Measurements from ENCODE around the gene SYT17.

Gene SYT17

DNA sequence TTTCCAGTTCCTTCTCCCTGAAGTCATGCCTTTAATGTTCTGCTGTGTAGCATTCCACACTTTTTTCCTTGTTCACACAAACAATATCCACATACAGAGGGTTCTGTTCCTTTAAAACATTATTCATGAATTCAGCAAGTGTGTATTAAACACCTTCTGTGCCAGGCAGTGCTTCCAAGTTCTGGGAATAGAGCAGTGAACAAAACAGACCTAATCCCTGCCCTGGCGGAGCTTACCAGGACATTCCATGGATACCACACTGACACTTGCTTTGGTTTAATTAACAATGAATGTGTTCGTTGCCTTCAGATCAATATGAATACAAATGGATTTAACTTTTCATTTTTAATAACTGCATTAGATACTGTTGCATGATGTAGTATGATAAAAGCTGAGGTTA is 59.6 kb downstream of the SYT17 start:
- no peaks in the 10 kb centered on the region for H3K9me3 ChIP-seq (ENCODE audit: control insufficient read depth, insufficient read depth, low read length)
- TF ChIP-seq, protein P1, sequence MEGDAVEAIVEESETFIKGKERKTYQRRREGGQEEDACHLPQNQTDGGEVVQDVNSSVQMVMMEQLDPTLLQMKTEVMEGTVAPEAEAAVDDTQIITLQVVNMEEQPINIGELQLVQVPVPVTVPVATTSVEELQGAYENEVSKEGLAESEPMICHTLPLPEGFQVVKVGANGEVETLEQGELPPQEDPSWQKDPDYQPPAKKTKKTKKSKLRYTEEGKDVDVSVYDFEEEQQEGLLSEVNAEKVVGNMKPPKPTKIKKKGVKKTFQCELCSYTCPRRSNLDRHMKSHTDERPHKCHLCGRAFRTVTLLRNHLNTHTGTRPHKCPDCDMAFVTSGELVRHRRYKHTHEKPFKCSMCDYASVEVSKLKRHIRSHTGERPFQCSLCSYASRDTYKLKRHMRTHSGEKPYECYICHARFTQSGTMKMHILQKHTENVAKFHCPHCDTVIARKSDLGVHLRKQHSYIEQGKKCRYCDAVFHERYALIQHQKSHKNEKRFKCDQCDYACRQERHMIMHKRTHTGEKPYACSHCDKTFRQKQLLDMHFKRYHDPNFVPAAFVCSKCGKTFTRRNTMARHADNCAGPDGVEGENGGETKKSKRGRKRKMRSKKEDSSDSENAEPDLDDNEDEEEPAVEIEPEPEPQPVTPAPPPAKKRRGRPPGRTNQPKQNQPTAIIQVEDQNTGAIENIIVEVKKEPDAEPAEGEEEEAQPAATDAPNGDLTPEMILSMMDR (IDR thresholded peaks at IDR 0.05; ENCODE audit: low read depth, low read length, poor library complexity, severe bottlenecking) = no peak
- no peak for TF ChIP-seq EZH2phosphoT487 (IDR thresholded peaks at IDR 0.05; ENCODE audit: borderline replicate concordance, low read length)
- H3K9me2 ChIP-seq (replicated peaks; ENCODE audit: control insufficient read depth, low read length) = no peaks in the 10 kb centered on the region
- H3K4me3 ChIP-seq (ENCODE audit: low read length) = no peak overlapping the region
- H3K79me2 ChIP-seq (ENCODE audit: control insufficient read depth, low read length) = no peaks in the 10 kb centered on the region
- no peaks in the 10 kb centered on the region for H4K20me1 ChIP-seq (ENCODE audit: control insufficient read depth, insufficient read depth, low read depth, low read length)
- no peak overlapping the region for H3K4me2 ChIP-seq (ENCODE audit: low read length)
- no peaks in the 10 kb centered on the region for H3K4me1 ChIP-seq (ENCODE audit: control insufficient read depth, low read length)
- H3F3A ChIP-seq (ENCODE audit: control insufficient read depth, insufficient read depth) = no peaks in the 10 kb centered on the region
- H3K27me3 ChIP-seq (ENCODE audit: control insufficient read depth, low read length) = no peaks in the 10 kb centered on the region
- H3K27ac ChIP-seq (ENCODE audit: low read depth, low read length) = no peak overlapping the region
- H3K36me3 ChIP-seq (ENCODE audit: control insufficient read depth, low read length) = peaks cover 14% of the 10 kb centered on the region

DNA sequence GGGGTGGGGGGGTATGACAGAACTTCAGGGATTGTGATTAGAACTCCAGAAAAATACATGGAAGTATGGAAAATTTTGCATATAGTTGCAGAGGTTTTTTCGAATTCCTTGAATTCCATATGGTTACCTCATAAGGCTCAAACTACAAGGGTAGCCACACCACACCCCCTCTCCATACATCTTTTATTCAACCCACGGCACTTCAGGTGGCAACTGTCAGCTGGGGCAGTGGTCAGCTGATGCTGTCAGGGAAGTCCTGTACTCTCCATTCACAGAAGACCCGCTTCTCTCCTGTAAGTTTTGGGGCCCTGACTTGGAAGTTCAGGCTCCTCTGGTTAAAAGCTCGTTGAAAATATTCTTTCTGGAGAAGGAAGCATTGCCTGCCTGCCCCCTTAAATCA is 60.0 kb downstream of the SYT17 start:
- H3K79me2 ChIP-seq (ENCODE audit: control insufficient read depth, low read length) = no peaks in the 10 kb centered on the region
- TF ChIP-seq, protein P1 (IDR thresholded peaks at IDR 0.05; ENCODE audit: low read depth, low read length, poor library complexity, severe bottlenecking) = no peak
- TF ChIP-seq EZH2phosphoT487 (IDR thresholded peaks at IDR 0.05; ENCODE audit: borderline replicate concordance, low read length) = no peak
- H3K27me3 ChIP-seq (ENCODE audit: control insufficient read depth, low read length) = no peaks in the 10 kb centered on the region
- no peak overlapping the region for H3K4me3 ChIP-seq (ENCODE audit: low read length)
- no peak overlapping the region for H3K4me2 ChIP-seq (ENCODE audit: low read length)
- H3K36me3 ChIP-seq (ENCODE audit: control insufficient read depth, low read length) = peaks cover 14% of the 10 kb centered on the region
- no peaks in the 10 kb centered on the region for H3K9me2 ChIP-seq (replicated peaks; ENCODE audit: control insufficient read depth, low read length)
- H3K27ac ChIP-seq (ENCODE audit: low read depth, low read length) = no peak overlapping the region
- no peaks in the 10 kb centered on the region for H3K9me3 ChIP-seq (ENCODE audit: control insufficient read depth, insufficient read depth, low read length)
- H4K20me1 ChIP-seq (ENCODE audit: control insufficient read depth, insufficient read depth, low read depth, low read length) = no peaks in the 10 kb centered on the region
- H3K4me1 ChIP-seq (ENCODE audit: control insufficient read depth, low read length) = no peaks in the 10 kb centered on the region
- no peaks in the 10 kb centered on the region for H3F3A ChIP-seq (ENCODE audit: control insufficient read depth, insufficient read depth)

DNA sequence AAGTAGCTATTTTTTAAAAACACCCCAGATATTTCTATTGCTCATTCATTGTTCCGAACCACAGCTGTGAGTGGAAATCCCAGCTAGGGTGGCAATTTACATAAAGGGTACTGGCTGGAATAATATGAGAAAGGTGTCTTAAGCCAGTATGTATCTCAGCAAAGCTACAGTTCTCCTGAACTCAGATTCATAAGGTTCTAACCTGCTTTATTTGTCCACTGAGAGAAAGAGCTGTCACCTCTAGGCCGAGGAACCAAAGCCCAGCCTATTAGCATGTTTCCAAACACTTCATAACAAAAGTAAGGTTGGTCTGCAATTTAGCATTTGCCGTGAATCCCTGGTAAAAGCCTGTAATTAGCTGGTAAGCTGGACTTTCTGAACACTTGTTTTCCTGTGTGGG is 60.5 kb downstream of the SYT17 start:
- H3K79me2 ChIP-seq (ENCODE audit: control insufficient read depth, low read length) = no peaks in the 10 kb centered on the region
- H3K9me3 ChIP-seq (ENCODE audit: control insufficient read depth, insufficient read depth, low read length) = no peaks in the 10 kb centered on the region
- H4K20me1 ChIP-seq (ENCODE audit: control insufficient read depth, insufficient read depth, low read depth, low read length) = no peaks in the 10 kb centered on the region
- no peak overlapping the region for H3K27ac ChIP-seq (ENCODE audit: low read depth, low read length)
- H3K4me1 ChIP-seq (ENCODE audit: control insufficient read depth, low read length) = no peaks in the 10 kb centered on the region
- H3K4me3 ChIP-seq (ENCODE audit: low read length) = no peak overlapping the region
- H3K4me2 ChIP-seq (ENCODE audit: low read length) = no peak overlapping the region
- TF ChIP-seq, protein P1 (IDR thresholded peaks at IDR 0.05; ENCODE audit: low read depth, low read length, poor library complexity, severe bottlenecking) = no peak
- no peak for TF ChIP-seq EZH2phosphoT487 (IDR thresholded peaks at IDR 0.05; ENCODE audit: borderline replicate concordance, low read length)
- no peaks in the 10 kb centered on the region for H3F3A ChIP-seq (ENCODE audit: control insufficient read depth, insufficient read depth)
- no peaks in the 10 kb centered on the region for H3K9me2 ChIP-seq (replicated peaks; ENCODE audit: control insufficient read depth, low read length)
- peaks cover 11% of the 10 kb centered on the region for H3K36me3 ChIP-seq (ENCODE audit: control insufficient read depth, low read length)
- H3K27me3 ChIP-seq (ENCODE audit: control insufficient read depth, low read length) = no peaks in the 10 kb centered on the region

DNA sequence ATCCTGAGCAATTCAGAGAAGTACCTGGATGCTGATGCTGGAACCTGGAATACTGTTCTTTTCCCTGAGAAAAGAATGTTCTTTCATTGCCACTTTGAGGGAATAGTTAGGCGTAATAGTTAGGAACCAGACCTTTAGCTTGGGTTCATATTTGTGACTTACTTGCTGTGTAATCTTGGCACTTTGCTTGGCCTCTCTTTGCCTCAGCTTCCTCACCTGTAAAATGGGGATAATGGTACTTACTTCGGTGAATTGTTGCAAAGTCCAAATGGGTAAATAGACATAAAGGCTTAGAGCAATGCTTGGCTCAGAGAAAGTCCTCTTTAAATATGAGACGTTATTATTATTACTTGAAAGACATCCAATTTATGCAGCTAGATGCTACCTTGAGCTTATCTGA is 62.5 kb downstream of the SYT17 start:
- Histone ChIP-seq H3F3A (ENCODE audit: control insufficient read depth, insufficient read depth) (no peaks in the 10 kb centered on the region), H4K20me1 (ENCODE audit: control insufficient read depth, insufficient read depth, low read depth, low read length) (no peaks in the 10 kb centered on the region), H3K27me3 (ENCODE audit: control insufficient read depth, low read length) (no peaks in the 10 kb centered on the region), H3K4me3 (ENCODE audit: low read length) (no peak overlapping the region), H3K79me2 (ENCODE audit: control insufficient read depth, low read length) (no peaks in the 10 kb centered on the region), H3K36me3 (ENCODE audit: control insufficient read depth, low read length) (peaks cover 5% of the 10 kb centered on the region; the same call in 1 of the 2 replicates), H3K9me3 (ENCODE audit: control insufficient read depth, insufficient read depth, low read length) (no peaks in the 10 kb centered on the region), H3K4me1 (ENCODE audit: control insufficient read depth, low read length) (no peaks in the 10 kb centered on the region), H3K27ac (ENCODE audit: low read depth, low read length) (no peak overlapping the region), H3K9me2 (replicated peaks; ENCODE audit: control insufficient read depth, low read length) (no peaks in the 10 kb centered on the region), H3K4me2 (ENCODE audit: low read length) (no peak overlapping the region)
- TF ChIP-seq, protein P1 (IDR thresholded peaks at IDR 0.05; ENCODE audit: low read depth, low read length, poor library complexity, severe bottlenecking) = no peak
- TF ChIP-seq EZH2phosphoT487 (IDR thresholded peaks at IDR 0.05; ENCODE audit: borderline replicate concordance, low read length) = no peak

Measured in DOHH2 (cell line).